Adrenal gland (tissue), 19 donors: ENCODE measurements around the gene SCUBE3. TPM values are rescaled to one million over a fixed set of nuclear protein-coding genes. Genes with fewer than 3 reads are reported as not detected.

Experiments used
- DNase-seq, 7 donors: peaks; one replicate each; pipeline ENCODE4 v3.0.0-alpha.2; 2019 to 2020
- H3K27ac ChIP-seq, 5 donors: fragments of 200-600 bp; sonication (generic) in 4 of 5; 1 replicate in 3 of 5; 2 replicates in 2 of 5; pipeline versions ENCODE4 v1.5.1 to v1.8.0; 2016 to 2020; ENCODE audit warnings: mild to moderate bottlenecking in 1 of 5
- H3K27me3 ChIP-seq: fragments of 200-600 bp; 2 replicates; pipeline ENCODE4 v1.8.0; 2021
- H3K36me3 ChIP-seq, 2 donors: fragments of 200-600 bp; replicated peaks in 1 of 2; 1 replicate in 1 of 2; 2 replicates in 1 of 2; pipeline versions ENCODE4 v1.5.1 to v1.8.0; 2018 to 2022
- H3K4me1 ChIP-seq, 2 donors: fragments of 200-600 bp; replicated peaks in 1 of 2; 1 replicate in 1 of 2; 2 replicates in 1 of 2; pipeline versions ENCODE4 v1.5.1 to v1.8.0; 2018 to 2021
- H3K4me3 ChIP-seq, 4 donors: fragments of 200-600 bp; sonication (generic) in 3 of 4; one replicate each; pipeline ENCODE4 v1.5.1; 2016 to 2018
- H3K9me3 ChIP-seq, 3 donors: fragments of 200-600 bp; sonication (generic) in 1 of 3; replicated peaks in 1 of 3; 1 replicate in 2 of 3; 2 replicates in 1 of 3; pipeline versions ENCODE4 v1.5.1 to v1.8.0; 2016 to 2021
- POLR2A ChIP-seq, 2 donors: fragments of 450-650 bp; IDR thresholded peaks; one replicate each; pipeline ENCODE4 v1.6.1; 2017; ENCODE audit warnings: antibody characterized with exemption in 2 of 2, mild to moderate bottlenecking in 2 of 2, moderate library complexity in 1 of 2
- WGBS, 4 donors: extraction: QIAGEN DNeasy Blood & Tissue Kit in 2 of 4; methylation state at CpG; one replicate each; pipeline versions ENCODE4 v1.1.5 to v1.1.7; 2013 to 2017; 5-methylcytosine and 5-hydroxymethylcytosine counted together
- intact Hi-C, 2 donors: fragments of 100-400 bp; cut with DNase I; formaldehyde crosslinking; loops; one replicate each; pipeline versions ENCODE4 v1.14.1 to v1.15.0; 2022 to 2023
- long read RNA-seq, 10 donors: library from polyadenylated mRNA in 3 of 10; unstranded in 2 of 10; stranded (forward) in 1 of 10; transcript quantifications; one replicate each; pipeline ENCODE4 v2.0.0 and lab custom pipeline, GENCODE V29; 2021 to 2026
- polyA plus RNA-seq, 3 donors: library from polyadenylated mRNA; stranded (reverse); fragments of 200-250 nt in 2 of 3; fragments of 350-450 nt in 1 of 3; fragmentation: Illumina TruSeq in 1 of 3; extraction: RNeasy Lipid Tissue Mini Kit (QIAGEN cat#74804) in 1 of 3; gene quantifications; one replicate each; pipeline ENCODE4 v1.2.3, GENCODE V29; 2013 to 2014
- total RNA-seq, 9 donors: library from RNA; depleted of rRNA in 4 of 9; stranded (reverse); fragments of >200 nt in 4 of 9; fragments of 120-200 nt in 1 of 9; fragmentation: NEBNext Ultra II Directional in 1 of 9; extraction: Animal tissue kit (Norgen Biotek cat#: 25700) in 1 of 9; gene quantifications; one replicate each; pipeline versions ENCODE4 v1.1.0 to v1.2.4, GENCODE V29; 2013 to 2023
- TF ChIP-seq, protein P1 (sequence below), 6 experiments: fragments of 450-650 bp in 4 of 6; fragments of 200-600 bp in 2 of 6; sonication (generic) in 1 of 6; IDR thresholded peaks; 1 replicate in 5 of 6; 2 replicates in 1 of 6; pipeline versions ENCODE4 v1.5.1 to v1.8.0; 2016 to 2021; ENCODE audit warnings: antibody characterized with exemption in 6 of 6, mild to moderate bottlenecking in 2 of 6, moderate library complexity in 1 of 6
- donor health status: healthy with polysubstance abuse.
- donor health status: Bipolar disorder and iron deficiency.
- donor health status: DM: yes; HTN: yes; CAD: no.
- donor health status: DM: no; HTN: no; CAD: no.
- donor health status: DM: no; HTN: no; CAD: no.
- donor health status: DM: yes; HTN: yes; CAD: no.

The SCUBE3 gene
- total RNA-seq (10 to 100 TPM in 5 of 9 donors, 1 to 10 TPM in 3, under 1 TPM in 1; 0.50 to 32.8 (median 12.0) TPM), polyA plus RNA-seq (1 to 10 TPM in 2 of 3 donors, under 1 TPM in 1; 0.61 to 2.9 (median 1.6) TPM)
- long read RNA-seq, donor 1: 0 reads
- long read RNA-seq, donor 2: 0 reads
- long read RNA-seq, donor 3: 0 reads
- long read RNA-seq, donor 4, partial matches to known transcripts: 3 of 3 reads
- long read RNA-seq, donor 4, other reads (novel, unspliced or antisense): 0 of 3 reads
- long read RNA-seq, donor 5, full-length matches to known transcripts: 1 of 7 reads
- long read RNA-seq, donor 5, partial matches to known transcripts: 2 of 7 reads
- long read RNA-seq, donor 5, other reads (novel, unspliced or antisense): 4 of 7 reads
- long read RNA-seq, donor 6, partial matches to known transcripts: 2 of 3 reads
- long read RNA-seq, donor 6, other reads (novel, unspliced or antisense): 1 of 3 reads
- long read RNA-seq, donor 7: 0 reads
- long read RNA-seq, donor 8: 0 reads
- long read RNA-seq, donor 9: 0 reads
- long read RNA-seq, donor 10: 0 reads

GRCh38 chr6:35213824-35214756, at the start of gene SCUBE3:
Gene SCUBE3 (plus strand): TSS chr6:35213956. CDS start chr6:35214419, 463 bp downstream.
- intact Hi-C loops: no loop called here
- Histone ChIP-seq H3K4me3 (peak within 1 kb of the TSS in 2 of 4 donors; percentile 21 to 65), H3K27ac (peak within 1 kb of the TSS in 2 of 5 donors; percentile 12 to 32), H3K27me3 (peaks cover 3% of the 10 kb centered on the region), H3K4me1 (peaks cover 7 to 20% of the 10 kb centered on the region in 2 donors), H3K9me3 (no peaks in the 10 kb centered on the region), H3K36me3 (no peaks in the 10 kb centered on the region)
- 2 to 3% (median 3%) methylated on average over 20 to 89 of the region's 89 CpGs for WGBS, 4 donors
- DNase-seq: peak in 3 of 7 donors; percentile 20 to 37 (median 27)
- TF ChIP-seq, protein P1, sequence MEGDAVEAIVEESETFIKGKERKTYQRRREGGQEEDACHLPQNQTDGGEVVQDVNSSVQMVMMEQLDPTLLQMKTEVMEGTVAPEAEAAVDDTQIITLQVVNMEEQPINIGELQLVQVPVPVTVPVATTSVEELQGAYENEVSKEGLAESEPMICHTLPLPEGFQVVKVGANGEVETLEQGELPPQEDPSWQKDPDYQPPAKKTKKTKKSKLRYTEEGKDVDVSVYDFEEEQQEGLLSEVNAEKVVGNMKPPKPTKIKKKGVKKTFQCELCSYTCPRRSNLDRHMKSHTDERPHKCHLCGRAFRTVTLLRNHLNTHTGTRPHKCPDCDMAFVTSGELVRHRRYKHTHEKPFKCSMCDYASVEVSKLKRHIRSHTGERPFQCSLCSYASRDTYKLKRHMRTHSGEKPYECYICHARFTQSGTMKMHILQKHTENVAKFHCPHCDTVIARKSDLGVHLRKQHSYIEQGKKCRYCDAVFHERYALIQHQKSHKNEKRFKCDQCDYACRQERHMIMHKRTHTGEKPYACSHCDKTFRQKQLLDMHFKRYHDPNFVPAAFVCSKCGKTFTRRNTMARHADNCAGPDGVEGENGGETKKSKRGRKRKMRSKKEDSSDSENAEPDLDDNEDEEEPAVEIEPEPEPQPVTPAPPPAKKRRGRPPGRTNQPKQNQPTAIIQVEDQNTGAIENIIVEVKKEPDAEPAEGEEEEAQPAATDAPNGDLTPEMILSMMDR (IDR thresholded peaks at IDR 0.05): no peak
- TF ChIP-seq POLR2A (IDR thresholded peaks at IDR 0.05): no peak

DNA sequence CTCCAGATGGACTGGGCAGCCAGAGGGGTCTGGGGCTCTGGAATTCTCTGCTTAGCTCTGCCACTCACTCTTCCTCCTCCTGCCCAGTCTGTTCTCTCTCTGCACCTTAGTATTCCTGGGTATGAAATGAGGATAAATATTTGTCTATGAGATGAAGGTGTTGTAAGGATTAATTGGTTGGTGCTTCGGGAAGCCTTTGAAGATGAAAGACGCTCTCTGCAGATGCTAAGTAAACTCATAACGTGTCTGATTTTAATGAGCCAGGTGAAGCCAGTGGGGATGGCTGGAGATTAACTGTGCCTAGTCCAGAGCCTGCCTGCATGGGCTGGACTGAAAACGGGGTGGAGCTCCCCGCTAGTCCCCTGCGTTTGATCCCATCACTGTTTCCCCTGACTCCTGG, 49.5 kb upstream of the SCUBE3 start:
- TF ChIP-seq POLR2A (IDR thresholded peaks at IDR 0.05): no peak
- TF ChIP-seq, protein P1 (IDR thresholded peaks at IDR 0.05): no peak
- intact Hi-C loops: no loop called here
- Histone ChIP-seq H3K27ac (no peak overlapping the region), H3K9me3 (no peaks in the 10 kb centered on the region), H3K27me3 (no peaks in the 10 kb centered on the region), H3K36me3 (no peaks in the 10 kb centered on the region), H3K4me1 (peaks cover 9 to 17% of the 10 kb centered on the region in 2 donors), H3K4me3 (no peak overlapping the region)
- no peak for DNase-seq
- WGBS, 4 donors: 83 to 86% (median 85%) methylated on average over 5 to 6 of the region's 6 CpGs

- H3K27me3 ChIP-seq: no peaks in the 10 kb centered on the region
- no peaks in the 10 kb centered on the region for H3K9me3 ChIP-seq
- no peaks in the 10 kb centered on the region for H3K36me3 ChIP-seq
- WGBS, 4 donors: 88 to 95% (median 92%) methylated on average over 4 of the region's 4 CpGs
- H3K4me3 ChIP-seq: no peak overlapping the region
- H3K4me1 ChIP-seq: peaks cover 9 to 17% of the 10 kb centered on the region in 2 donors
- intact Hi-C loops: no loop called here
- no peak for DNase-seq
- TF ChIP-seq, protein P1 (IDR thresholded peaks at IDR 0.05): no peak
- no peak for TF ChIP-seq POLR2A (IDR thresholded peaks at IDR 0.05)
- no peak overlapping the region for H3K27ac ChIP-seq
Observed at GRCh38 chr6:35164868-35165267, 48.9 kb upstream of the SCUBE3 start.

- DNase-seq: no peak
- no peaks in the 10 kb centered on the region for H3K27me3 ChIP-seq
- 79 to 90% (median 85%) methylated on average over 2 of the region's 2 CpGs for WGBS, 4 donors
- intact Hi-C loops: no loop called here
- no peaks in the 10 kb centered on the region for H3K36me3 ChIP-seq
- H3K27ac ChIP-seq: peak overlapping the region in 1 of 5 donors; percentile 23
- TF ChIP-seq, protein P1 (IDR thresholded peaks at IDR 0.05): no peak
- TF ChIP-seq POLR2A (IDR thresholded peaks at IDR 0.05): no peak
- H3K4me3 ChIP-seq: no peak overlapping the region
- H3K4me1 ChIP-seq: peaks cover 9 to 17% of the 10 kb centered on the region in 2 donors
- no peaks in the 10 kb centered on the region for H3K9me3 ChIP-seq
Observed at GRCh38 chr6:35165630-35166071, 48.1 kb upstream of the SCUBE3 start.
